HG02943 (cell line): ENCODE results near the gene DNAJC3.
"Not testable (repeated sequence)": the region's sequence is repeated elsewhere in the genome, so short reads cannot be mapped to it uniquely, and the experiment has no call there.

Experiments
- ATAC-seq: cut with Tn5 transposase; IDR thresholded peaks from one replicate; pipeline ENCODE4 v1.9.1; 2021; ENCODE audit warnings: mild to moderate bottlenecking, low read depth, moderate library complexity; ENCODE audit not compliant: unreplicated experiment

DNAJC3 gene

DNA sequence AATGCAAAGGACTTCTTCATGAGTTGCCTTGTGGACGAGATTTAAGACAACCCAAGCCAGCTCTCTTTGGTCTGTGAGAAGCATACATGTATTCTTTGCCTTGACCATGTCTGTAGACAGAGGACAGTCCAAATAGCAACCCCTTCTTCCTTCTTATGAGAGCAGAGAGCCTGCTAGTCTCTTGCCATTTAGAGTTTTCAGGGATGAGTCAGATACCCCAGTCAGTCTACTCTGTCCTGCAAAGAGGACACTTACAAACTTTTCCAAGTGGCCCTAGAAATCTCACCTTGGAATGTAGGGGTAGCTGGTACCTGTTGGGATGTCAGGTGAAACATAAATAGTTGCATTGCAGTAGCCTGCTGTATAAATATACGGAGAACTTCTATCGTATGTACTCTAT is 36.7 kb downstream of the DNAJC3 start:
- ATAC-seq: no peak

DNA sequence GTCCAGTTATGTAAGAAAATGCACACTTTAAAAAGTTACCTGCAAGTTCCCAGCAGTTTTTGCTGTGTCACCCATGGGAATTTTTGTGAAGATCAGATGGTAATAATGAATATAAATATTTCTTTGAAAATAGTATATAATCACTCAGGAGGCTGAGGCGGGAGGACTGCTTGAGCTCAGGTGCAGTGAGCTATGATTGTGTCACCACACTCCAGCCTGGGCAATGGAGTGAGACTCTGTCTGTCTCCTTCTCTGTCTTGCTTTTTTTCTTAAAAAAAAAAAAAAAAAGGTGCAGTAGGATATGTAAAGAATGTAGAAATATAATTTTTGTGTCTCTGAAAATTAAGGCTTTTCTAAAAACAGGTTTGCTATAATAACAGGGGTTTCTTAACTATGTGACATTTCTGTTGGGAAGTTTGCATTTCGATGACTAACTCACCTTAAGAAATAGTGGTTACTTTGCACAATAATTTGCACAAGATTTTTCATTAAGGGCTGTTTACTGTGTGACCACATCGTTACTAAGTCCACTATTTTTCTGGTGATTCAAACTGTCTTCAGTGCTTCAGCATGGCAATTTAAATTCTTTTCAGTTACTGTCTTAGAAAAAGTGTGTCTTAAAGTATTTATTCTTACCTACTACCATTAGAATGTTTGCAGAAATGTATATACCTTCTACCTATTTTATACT is 37.3 kb downstream of the DNAJC3 start:
- no peak for ATAC-seq

GRCh38 chr13:95716231-95716630 is 39.3 kb downstream of the DNAJC3 start:
- ATAC-seq: no peak

DNA sequence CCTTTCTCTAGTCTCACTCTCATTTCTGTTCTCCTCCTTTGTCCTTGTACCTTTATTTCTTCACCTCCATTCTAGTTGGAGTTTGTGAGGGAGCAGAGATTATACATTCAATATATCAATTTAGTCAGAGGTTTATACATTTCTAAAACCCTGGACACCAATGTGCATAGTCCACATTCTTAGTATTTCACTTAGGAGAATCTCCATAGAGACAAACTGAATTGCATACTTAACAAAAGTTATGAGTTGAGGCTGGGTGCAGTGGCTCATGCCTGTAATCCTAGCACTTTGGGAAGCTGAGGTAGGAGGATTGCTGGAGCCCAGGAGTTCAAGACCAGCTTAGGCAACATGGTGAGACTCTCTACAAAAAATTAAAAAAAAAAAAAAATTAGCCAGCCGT is 45.3 kb downstream of the DNAJC3 start:
- no peak for ATAC-seq

DNA sequence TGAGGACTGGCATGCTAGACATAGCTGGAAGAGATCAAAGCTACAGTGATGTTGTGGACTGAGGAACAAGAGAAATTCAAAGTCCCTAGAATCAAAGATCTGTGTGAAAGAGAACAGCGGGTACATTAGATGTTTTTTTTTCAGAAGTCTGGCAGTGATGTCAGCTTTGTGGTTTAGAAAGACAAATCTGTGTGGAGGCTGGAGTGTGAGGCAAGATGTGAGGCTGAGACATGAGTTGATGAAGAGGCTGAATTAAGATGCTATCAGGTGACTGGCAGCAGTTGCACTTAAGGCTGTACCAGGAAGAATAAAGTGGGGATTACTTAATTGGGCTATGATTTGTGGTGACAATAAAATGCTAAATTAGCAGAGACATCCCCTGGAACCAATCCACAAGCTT is 46.5 kb downstream of the DNAJC3 start:
- ATAC-seq: no peak

- no peak for ATAC-seq
Measured at GRCh38 chr13:95724252-95724651, 47.3 kb downstream of the DNAJC3 start.

GRCh38 chr13:95726876-95727275 is 49.9 kb downstream of the DNAJC3 start:
- ATAC-seq: no peak

DNA sequence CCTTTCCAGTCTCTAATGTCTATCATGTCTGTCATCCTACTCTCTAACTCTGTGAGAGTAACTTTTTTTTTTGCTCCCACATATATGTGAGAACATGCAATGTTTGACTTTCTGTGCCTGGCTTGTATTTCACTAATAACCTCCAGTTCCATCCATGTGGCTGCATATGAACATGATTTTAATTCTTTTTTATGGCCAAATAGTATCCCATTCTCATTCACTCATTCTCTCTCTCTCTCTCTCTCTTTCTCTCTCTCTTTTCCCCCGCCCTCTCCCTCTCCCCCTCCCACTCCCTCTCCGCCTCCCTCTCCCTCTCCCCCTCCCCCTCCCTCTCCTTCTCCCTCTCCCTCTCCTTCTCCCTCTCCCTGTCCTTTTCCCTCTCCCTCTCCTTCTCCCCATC is 52.0 kb downstream of the DNAJC3 start:
- ATAC-seq: no peak

GRCh38 chr13:95734124-95734523 is 57.2 kb downstream of the DNAJC3 start:
- ATAC-seq: no peak

GRCh38 chr13:95740071-95740978 is 63.4 kb downstream of the DNAJC3 start:
- ATAC-seq: not testable (repeated sequence)

GRCh38 chr13:95740979-95741320 is 64.0 kb downstream of the DNAJC3 start:
- no peak for ATAC-seq

- no peak for ATAC-seq
Measured at GRCh38 chr13:95741584-95742563, 64.9 kb downstream of the DNAJC3 start.

DNA sequence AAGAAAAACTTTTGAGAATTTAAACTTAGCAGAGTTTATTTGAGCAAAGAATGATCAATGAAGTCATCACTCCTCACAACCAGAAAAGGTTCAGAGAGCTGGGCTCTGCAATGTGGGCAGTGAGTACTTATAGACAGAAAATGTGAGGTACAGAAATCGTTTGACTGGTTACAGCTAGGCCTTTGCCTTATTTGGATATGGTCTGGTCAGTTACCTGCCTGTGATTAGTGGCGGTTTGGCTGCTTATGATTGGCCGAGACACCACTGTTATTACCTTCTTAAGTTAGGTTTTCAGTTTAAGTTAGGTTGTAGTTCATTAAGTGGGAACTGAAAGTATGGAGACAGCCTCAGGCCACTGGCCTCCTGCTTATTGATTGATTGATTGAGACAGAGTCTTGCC is 66.3 kb downstream of the DNAJC3 start:
- ATAC-seq: no peak

- no peak for ATAC-seq
Measured at GRCh38 chr13:95745289-95745688, 68.3 kb downstream of the DNAJC3 start.

- no peak for ATAC-seq
Measured at GRCh38 chr13:95745752-95746151, 68.8 kb downstream of the DNAJC3 start.

- ATAC-seq: no peak
Measured at GRCh38 chr13:95749545-95749944, 72.6 kb downstream of the DNAJC3 start.

- no peak for ATAC-seq
Measured at GRCh38 chr13:95752677-95753076, 75.7 kb downstream of the DNAJC3 start.

- no peak for ATAC-seq
Measured at GRCh38 chr13:95754069-95754468, 77.1 kb downstream of the DNAJC3 start.

DNA sequence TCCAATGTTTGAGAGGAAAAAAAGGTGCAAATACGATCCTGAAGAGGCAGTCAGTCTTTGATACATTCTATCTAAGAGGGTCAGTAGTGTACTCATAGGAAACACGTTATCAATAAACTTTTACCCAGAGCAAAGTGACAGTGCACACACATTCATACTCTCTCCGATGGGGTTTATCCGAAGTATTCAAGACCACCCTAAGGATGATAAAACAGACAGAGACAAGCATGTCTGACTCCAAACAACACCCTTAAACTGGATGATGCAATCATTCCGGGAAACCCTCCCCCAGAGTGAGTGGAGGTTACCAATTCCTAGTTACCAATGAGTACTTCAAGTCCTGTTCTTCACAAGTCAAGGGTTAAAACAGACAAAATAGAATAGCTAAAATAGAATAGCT is 79.1 kb downstream of the DNAJC3 start:
- no peak for ATAC-seq

GRCh38 chr13:95762626-95763025 is 85.7 kb downstream of the DNAJC3 start:
- ATAC-seq: not testable (repeated sequence)

GRCh38 chr13:95763601-95764000 is 86.7 kb downstream of the DNAJC3 start:
- ATAC-seq: no peak
